ENCODE data around the gene CDR2L. TPM values are rescaled to one million over a fixed set of nuclear protein-coding genes. Genes with fewer than 3 reads are reported as not detected.
"Not testable (repeated sequence)": the region's sequence is repeated elsewhere in the genome, so short reads cannot be mapped to it uniquely, and the experiment has no call there.

CDR2L gene
- total RNA-seq, 1 experiment from 2014 or later: 3.4 TPM

DNA sequence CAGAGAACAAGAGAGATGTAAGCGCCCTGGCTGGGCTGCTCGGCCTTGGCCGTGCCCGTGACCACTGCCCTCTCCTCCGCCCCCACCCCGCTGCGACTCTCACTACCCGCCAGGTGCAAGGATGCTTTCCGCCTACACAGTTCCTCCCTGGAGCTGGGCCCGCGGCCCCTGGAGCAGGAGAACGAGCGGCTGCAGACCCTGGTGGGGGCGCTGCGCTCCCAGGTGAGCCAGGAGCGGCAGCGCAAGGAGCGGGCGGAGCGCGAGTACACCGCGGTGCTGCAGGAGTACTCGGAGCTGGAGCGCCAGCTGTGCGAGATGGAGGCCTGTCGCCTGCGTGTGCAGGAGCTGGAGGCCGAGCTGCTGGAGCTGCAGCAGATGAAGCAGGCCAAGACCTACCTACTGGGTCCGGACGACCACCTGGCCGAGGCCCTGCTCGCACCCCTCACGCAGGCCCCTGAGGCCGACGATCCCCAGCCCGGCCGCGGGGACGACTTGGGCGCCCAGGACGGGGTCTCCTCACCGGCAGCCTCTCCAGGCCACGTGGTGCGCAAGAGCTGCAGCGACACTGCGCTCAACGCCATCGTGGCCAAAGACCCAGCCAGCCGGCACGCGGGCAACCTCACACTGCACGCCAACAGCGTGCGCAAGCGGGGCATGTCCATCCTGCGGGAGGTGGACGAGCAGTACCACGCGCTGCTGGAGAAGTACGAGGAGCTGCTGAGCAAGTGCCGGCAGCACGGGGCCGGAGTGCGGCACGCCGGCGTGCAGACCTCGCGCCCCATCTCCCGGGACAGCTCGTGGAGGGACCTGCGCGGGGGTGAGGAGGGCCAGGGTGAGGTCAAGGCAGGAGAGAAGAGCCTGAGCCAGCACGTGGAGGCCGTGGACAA is 15.9 kb downstream of the CDR2L start:
- H3K36me3 Mint-ChIP-seq (ENCODE audit: insufficient read depth, unreplicated experiment): peaks cover 16% of the 10 kb centered on the region
- POLR2A ChIA-PET: interaction anchor here (0.7 to 6.2 kb wide), 3 partner anchors 9 to 66 kb away, joined by 3 to 27 read pairs (median 8); partner anchors contain the start of genes CDR2L and MRPL58
- no peaks in the 10 kb centered on the region for H3K4me1 Mint-ChIP-seq (ENCODE audit: insufficient read depth, unreplicated experiment)
- BruUV-seq (replicated peaks): no TSS peak
- intact Hi-C loops (cut with micrococcal nuclease): no loop called here
- CTCF ChIA-PET: interaction anchor here (0.6 to 1.0 kb wide), 4 partner anchors 15 to 198 kb away, joined by 4 read pairs; no protein-coding TSS in a partner anchor
- TF ChIP-seq, protein P1, sequence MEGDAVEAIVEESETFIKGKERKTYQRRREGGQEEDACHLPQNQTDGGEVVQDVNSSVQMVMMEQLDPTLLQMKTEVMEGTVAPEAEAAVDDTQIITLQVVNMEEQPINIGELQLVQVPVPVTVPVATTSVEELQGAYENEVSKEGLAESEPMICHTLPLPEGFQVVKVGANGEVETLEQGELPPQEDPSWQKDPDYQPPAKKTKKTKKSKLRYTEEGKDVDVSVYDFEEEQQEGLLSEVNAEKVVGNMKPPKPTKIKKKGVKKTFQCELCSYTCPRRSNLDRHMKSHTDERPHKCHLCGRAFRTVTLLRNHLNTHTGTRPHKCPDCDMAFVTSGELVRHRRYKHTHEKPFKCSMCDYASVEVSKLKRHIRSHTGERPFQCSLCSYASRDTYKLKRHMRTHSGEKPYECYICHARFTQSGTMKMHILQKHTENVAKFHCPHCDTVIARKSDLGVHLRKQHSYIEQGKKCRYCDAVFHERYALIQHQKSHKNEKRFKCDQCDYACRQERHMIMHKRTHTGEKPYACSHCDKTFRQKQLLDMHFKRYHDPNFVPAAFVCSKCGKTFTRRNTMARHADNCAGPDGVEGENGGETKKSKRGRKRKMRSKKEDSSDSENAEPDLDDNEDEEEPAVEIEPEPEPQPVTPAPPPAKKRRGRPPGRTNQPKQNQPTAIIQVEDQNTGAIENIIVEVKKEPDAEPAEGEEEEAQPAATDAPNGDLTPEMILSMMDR (IDR thresholded peaks at IDR 0.05; ENCODE audit: unreplicated experiment): no peak
- H3K4me3 Mint-ChIP-seq (ENCODE audit: unreplicated experiment): no peak overlapping the region
- H3K27ac Mint-ChIP-seq (ENCODE audit: low read depth, unreplicated experiment): no peak overlapping the region
- no peaks in the 10 kb centered on the region for H3K9me3 Mint-ChIP-seq (ENCODE audit: unreplicated experiment)
- H3K27me3 Mint-ChIP-seq (ENCODE audit: insufficient read depth, unreplicated experiment): no peaks in the 10 kb centered on the region
- DNase-seq (ENCODE audit: unreplicated experiment): no peak

DNA sequence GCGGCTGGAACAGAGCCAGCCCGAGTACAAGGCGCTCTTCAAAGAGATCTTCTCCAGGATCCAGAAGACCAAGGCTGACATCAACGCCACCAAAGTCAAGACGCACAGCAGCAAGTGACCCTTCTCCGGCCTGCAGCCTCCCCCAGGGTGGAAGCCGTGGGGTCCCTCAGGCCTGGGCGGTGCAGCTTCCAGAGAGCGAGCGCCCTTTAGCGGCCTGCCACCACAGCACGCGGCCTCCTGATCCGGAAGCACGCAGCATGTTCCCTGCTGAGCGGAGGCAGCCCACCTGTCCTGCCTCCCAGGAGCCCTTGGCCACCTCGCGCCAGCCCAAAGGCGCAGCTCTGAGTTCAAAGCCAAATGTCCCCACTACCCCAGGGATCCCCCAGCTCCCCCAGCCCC is 16.5 kb downstream of the CDR2L start:
- BruUV-seq (replicated peaks): no TSS peak
- Mint-ChIP-seq H3K4me3 (ENCODE audit: unreplicated experiment) (no peak overlapping the region), H3K36me3 (ENCODE audit: insufficient read depth, unreplicated experiment) (peaks cover 16% of the 10 kb centered on the region), H3K27me3 (ENCODE audit: insufficient read depth, unreplicated experiment) (no peaks in the 10 kb centered on the region), H3K9me3 (ENCODE audit: unreplicated experiment) (no peaks in the 10 kb centered on the region), H3K27ac (ENCODE audit: low read depth, unreplicated experiment) (no peak overlapping the region), H3K4me1 (ENCODE audit: insufficient read depth, unreplicated experiment) (no peaks in the 10 kb centered on the region)
- TF ChIP-seq, protein P1 (IDR thresholded peaks at IDR 0.05; ENCODE audit: unreplicated experiment): no peak
- no peak for DNase-seq (ENCODE audit: unreplicated experiment)
- POLR2A ChIA-PET: interaction anchor here (0.7 to 6.2 kb wide), 2 partner anchors 9 to 67 kb away, joined by 3 to 27 read pairs; partner anchors contain the start of gene MRPL58
- intact Hi-C loops (cut with micrococcal nuclease): no loop called here
- CTCF ChIA-PET: interaction anchor here (0.6 to 1.0 kb wide), 4 partner anchors 30 to 198 kb away, joined by 3 to 4 read pairs (median 4); no protein-coding TSS in a partner anchor

DNA sequence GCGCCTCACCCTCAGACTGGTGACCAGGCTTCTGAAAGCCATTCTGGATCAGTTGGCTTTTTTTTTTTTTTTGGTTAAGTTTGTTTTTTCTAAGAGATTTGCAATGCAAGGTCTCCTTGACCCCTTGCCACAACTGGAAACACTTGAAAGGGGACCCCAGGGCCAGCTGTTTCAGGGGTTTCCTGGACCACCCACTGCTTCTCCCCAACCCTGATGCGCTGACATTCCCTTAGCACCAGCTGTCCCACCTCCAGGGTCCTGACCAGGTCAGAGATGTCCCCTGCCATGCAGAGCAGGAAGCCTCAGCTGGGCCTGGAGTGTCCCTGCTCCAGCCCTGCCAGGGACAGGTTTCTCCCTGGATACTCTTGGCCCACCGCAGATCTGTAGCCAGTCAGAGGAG is 16.9 kb downstream of the CDR2L start:
- no peak for DNase-seq (ENCODE audit: unreplicated experiment)
- no peak overlapping the region for H3K4me3 Mint-ChIP-seq (ENCODE audit: unreplicated experiment)
- no TSS peak for BruUV-seq (replicated peaks)
- H3K27ac Mint-ChIP-seq (ENCODE audit: low read depth, unreplicated experiment): no peak overlapping the region
- no peaks in the 10 kb centered on the region for H3K9me3 Mint-ChIP-seq (ENCODE audit: unreplicated experiment)
- intact Hi-C loops (cut with micrococcal nuclease): no loop called here
- no peaks in the 10 kb centered on the region for H3K27me3 Mint-ChIP-seq (ENCODE audit: insufficient read depth, unreplicated experiment)
- ChIA-PET POLR2A (interaction anchor here (10.9 kb wide), 1 partner anchor 13 kb away, joined by 228 read pairs; the partner anchor contains the start of gene CDR2L), CTCF (interaction anchor here (0.6 to 1.0 kb wide), 4 partner anchors 31 to 1366 kb away, joined by 3 to 4 read pairs (median 4); no protein-coding TSS in a partner anchor)
- TF ChIP-seq, protein P1 (IDR thresholded peaks at IDR 0.05; ENCODE audit: unreplicated experiment): no peak
- no peaks in the 10 kb centered on the region for H3K4me1 Mint-ChIP-seq (ENCODE audit: insufficient read depth, unreplicated experiment)
- H3K36me3 Mint-ChIP-seq (ENCODE audit: insufficient read depth, unreplicated experiment): peaks cover 16% of the 10 kb centered on the region

DNA sequence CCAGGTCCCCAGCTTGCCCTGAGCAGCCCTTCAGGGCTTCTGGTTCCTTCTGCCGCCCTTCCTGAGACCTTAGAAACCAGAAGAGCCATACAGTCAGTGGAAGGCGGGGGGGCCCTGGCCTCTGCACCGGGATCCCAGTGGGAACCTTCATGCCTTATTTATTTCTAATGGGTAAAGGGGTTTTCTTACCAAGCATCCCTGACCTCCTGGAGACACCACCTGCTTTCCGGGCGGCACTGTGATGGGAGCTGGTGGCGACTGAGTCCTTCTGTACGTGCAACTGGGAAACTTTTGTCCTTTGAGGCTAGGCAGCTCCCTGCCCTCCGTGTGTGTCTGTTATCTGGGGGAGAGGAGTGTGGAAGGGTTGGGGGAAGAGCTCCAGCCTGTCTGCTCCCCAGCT is 17.9 kb downstream of the CDR2L start:
- POLR2A ChIA-PET: interaction anchor here (10.9 kb wide), 1 partner anchor 13 kb away, joined by 228 read pairs; the partner anchor contains the start of gene CDR2L
- no TSS peak for BruUV-seq (replicated peaks)

DNA sequence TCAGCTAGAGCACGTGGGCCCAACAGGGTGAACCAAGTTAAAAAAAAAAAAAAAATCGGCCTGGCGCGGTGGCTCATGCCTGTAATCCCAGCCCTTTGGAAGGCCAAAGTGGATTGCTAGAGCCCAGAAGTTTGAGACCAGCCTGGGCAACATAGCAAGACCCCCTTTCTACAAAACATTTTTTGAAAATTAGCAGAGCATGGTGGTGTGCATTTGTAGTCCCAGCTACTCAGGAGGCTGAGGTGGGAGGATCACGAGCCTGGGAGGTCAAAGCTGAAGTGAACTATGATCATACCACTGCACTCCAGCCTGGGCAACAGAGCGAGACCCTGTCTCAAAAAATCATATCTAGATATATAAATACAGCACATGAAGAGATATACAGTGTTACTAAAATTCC is 18.7 kb downstream of the CDR2L start:
- not testable (repeated sequence) for H3K4me3 Mint-ChIP-seq (ENCODE audit: unreplicated experiment); DNase-seq (ENCODE audit: unreplicated experiment); H3K27ac Mint-ChIP-seq (ENCODE audit: low read depth, unreplicated experiment); H3K4me1 Mint-ChIP-seq (ENCODE audit: insufficient read depth, unreplicated experiment); H3K9me3 Mint-ChIP-seq (ENCODE audit: unreplicated experiment); BruUV-seq (replicated peaks); H3K27me3 Mint-ChIP-seq (ENCODE audit: insufficient read depth, unreplicated experiment)
- ChIA-PET CTCF (interaction anchor here (0.6 to 2.8 kb wide), 6 partner anchors 25 to 371 kb away, joined by 3 to 16 read pairs (median 3); no protein-coding TSS in a partner anchor), POLR2A (interaction anchor here (10.9 kb wide), 1 partner anchor 14 kb away, joined by 228 read pairs; the partner anchor contains the start of gene CDR2L)
- H3K36me3 Mint-ChIP-seq (ENCODE audit: insufficient read depth, unreplicated experiment): peaks cover 16% of the 10 kb centered on the region
- intact Hi-C loops (cut with micrococcal nuclease): loop anchor here (1.0 kb wide), 1 partner anchor 45 kb away; no protein-coding TSS in a partner anchor

More for the DNA sequence above, 17.9 kb downstream of the CDR2L start:
- CTCF ChIA-PET: interaction anchor here (0.6 to 2.8 kb wide), 2 partner anchors 44 to 57 kb away, joined by 3 to 16 read pairs; no protein-coding TSS in a partner anchor
- Mint-ChIP-seq H3K36me3 (ENCODE audit: insufficient read depth, unreplicated experiment) (peaks cover 16% of the 10 kb centered on the region), H3K4me1 (ENCODE audit: insufficient read depth, unreplicated experiment) (no peaks in the 10 kb centered on the region), H3K4me3 (ENCODE audit: unreplicated experiment) (no peak overlapping the region), H3K27me3 (ENCODE audit: insufficient read depth, unreplicated experiment) (no peaks in the 10 kb centered on the region), H3K27ac (ENCODE audit: low read depth, unreplicated experiment) (no peak overlapping the region), H3K9me3 (ENCODE audit: unreplicated experiment) (no peaks in the 10 kb centered on the region)
- DNase-seq (ENCODE audit: unreplicated experiment): no peak
- intact Hi-C loops (cut with micrococcal nuclease): no loop called here
- TF ChIP-seq, protein P1 (IDR thresholded peaks at IDR 0.05; ENCODE audit: unreplicated experiment): no peak
